Brain microvascular endothelial cell (primary cell): ENCODE results near the gene RND2.
A peak's percentile ranks its signal among the peaks of the same experiment; 100 is the strongest.

Source experiments
- DNase-seq: peaks from one replicate; pipeline ENCODE4 v3.0.0-alpha.2; 2020
- H3K27ac ChIP-seq: fragments of 250-450 bp; sonication (Bioruptor Pico); 2 replicates; pipeline ENCODE4 v1.5.1; 2020; ENCODE audit warnings: mild to moderate bottlenecking, moderate library complexity
- H3K27me3 ChIP-seq: fragments of 250-450 bp; sonication (Bioruptor Pico); replicated peaks from 2 replicates; pipeline ENCODE4 v1.5.1; 2020; ENCODE audit warnings: mild to moderate bottlenecking
- H3K36me3 ChIP-seq: fragments of 250-450 bp; sonication (Bioruptor Pico); replicated peaks from 2 replicates; pipeline ENCODE4 v1.5.1; 2020; ENCODE audit warnings: mild to moderate bottlenecking
- H3K4me3 ChIP-seq: 2 replicates; pipeline ENCODE4 v1.5.1; 2011; ENCODE audit warnings: low read depth, mild to moderate bottlenecking, control low read depth, low read length, moderate library complexity
- CTCF ChIP-seq: IDR thresholded peaks from 2 replicates; pipeline ENCODE4 v1.5.1; 2011; ENCODE audit warnings: low read depth, mild to moderate bottlenecking, moderate library complexity, low read length, control low read depth, inconsistent platforms; ENCODE audit errors: missing control alignments
- in situ Hi-C: cut with HindIII; loops from 2 replicates; pipeline ENCODE4 v1.10.0; 2017; ENCODE audit warnings: low sequenced_read_pairs, low pct_ligation_motif_present

RND2 gene

GRCh38 chr17:42980766-42981397 lies 44.1 kb upstream of the RND2 start:
- Histone ChIP-seq H3K27ac (peak overlapping the region; percentile 55), H3K36me3 (no peaks in the 10 kb centered on the region), H3K4me3 (peak overlapping the region; percentile 86), H3K27me3 (no peaks in the 10 kb centered on the region)
- in situ Hi-C loops: no loop called here
- no peak for TF ChIP-seq CTCF
- peak; percentile 54 for DNase-seq

- H3K27me3 ChIP-seq: no peaks in the 10 kb centered on the region
- H3K4me3 ChIP-seq: no peak overlapping the region
- DNase-seq: no peak
- no peak overlapping the region for H3K27ac ChIP-seq
- in situ Hi-C loops: no loop called here
- no peak for TF ChIP-seq CTCF
- H3K36me3 ChIP-seq: peaks cover 3% of the 10 kb centered on the region
Observed at GRCh38 chr17:42982266-42982665, 42.8 kb upstream of the RND2 start.

GRCh38 chr17:42985225-42985624 lies 39.8 kb upstream of the RND2 start:
- Histone ChIP-seq H3K27me3 (no peaks in the 10 kb centered on the region), H3K36me3 (peaks cover 9% of the 10 kb centered on the region), H3K27ac (no peak overlapping the region), H3K4me3 (no peak overlapping the region)
- DNase-seq: no peak
- TF ChIP-seq CTCF: no peak
- in situ Hi-C loops: no loop called here

- in situ Hi-C loops: no loop called here
- Histone ChIP-seq H3K36me3 (peaks cover 36% of the 10 kb centered on the region), H3K4me3 (no peak overlapping the region), H3K27ac (peak overlapping the region; percentile 36), H3K27me3 (no peaks in the 10 kb centered on the region)
- TF ChIP-seq CTCF: no peak
- DNase-seq: no peak
Observed at GRCh38 chr17:42989141-42989540, 35.9 kb upstream of the RND2 start.

GRCh38 chr17:42989726-42990652 lies 35.0 kb upstream of the RND2 start:
- in situ Hi-C loops: no loop called here
- TF ChIP-seq CTCF: no peak
- no peak overlapping the region for H3K4me3 ChIP-seq
- H3K36me3 ChIP-seq: peaks cover 36% of the 10 kb centered on the region
- no peak for DNase-seq
- no peaks in the 10 kb centered on the region for H3K27me3 ChIP-seq
- peak overlapping the region; percentile 42 for H3K27ac ChIP-seq
